ENCODE data around the gene EDC4. TPM values are rescaled to one million over a fixed set of nuclear protein-coding genes. Genes with fewer than 3 reads are reported as not detected.

The EDC4 gene
- total and polyA plus RNA-seq, 9 of the 15 experiments (the other 6 are each of a cell fraction or from before 2014, with no cell fraction given), result 1.1 to 131 (median 74.0) TPM

GRCh38 chr16:67884684-67885083 is 11.8 kb downstream of the EDC4 start, which contains the start of gene NRN1L (continued):
- TF ChIP-seq SAFB2 (IDR thresholded peaks at IDR 0.05; ENCODE audit: borderline replicate concordance, low read depth, low read length, severe bottlenecking) (no peak), TAF15 (IDR thresholded peaks at IDR 0.05; ENCODE audit: low read depth, low read length) (no peak), ZNF766 (CRISPR knock-in tag; conservative IDR thresholded peaks at IDR 0.05) (no peak), DDX20 (tag; IDR thresholded peaks at IDR 0.05; ENCODE audit: low read depth) (no peak), ATF1 (CRISPR knock-in tag; IDR thresholded peaks at IDR 0.05) (no peak), ATF1 (tag; IDR thresholded peaks at IDR 0.05) (no peak), RBFOX2 (IDR thresholded peaks at IDR 0.05; ENCODE audit: low read depth, low read length) (peak; percentile 51; the same call in 1 of the 2 replicates), CGGBP1 (CRISPR knock-in tag; IDR thresholded peaks at IDR 0.05) (no peak), EP400 (IDR thresholded peaks at IDR 0.05) (no peak), ZBTB5 (IDR thresholded peaks at IDR 0.05) (no peak), ZNF395 (CRISPR knock-in tag; IDR thresholded peaks at IDR 0.05) (no peak), SUPT5H (IDR thresholded peaks at IDR 0.05) (peak; percentile 68), ZNF253 (CRISPR knock-in tag; conservative IDR thresholded peaks at IDR 0.05) (no peak), ZNF232 (CRISPR knock-in tag; IDR thresholded peaks at IDR 0.05) (no peak), ILF3 (IDR thresholded peaks at IDR 0.05; ENCODE audit: borderline replicate concordance) (no peak), GABPB1 (CRISPR knock-in tag; IDR thresholded peaks at IDR 0.05) (no peak), DMBX1 (CRISPR knock-in tag; IDR thresholded peaks at IDR 0.05; ENCODE audit: borderline replicate concordance) (no peak), RBM22 (IDR thresholded peaks at IDR 0.05; ENCODE audit: low read depth, low read length, poor library complexity, severe bottlenecking) (peak; percentile 24), DLX4 (CRISPR knock-in tag; IDR thresholded peaks at IDR 0.05) (no peak), HNRNPL (IDR thresholded peaks at IDR 0.05; ENCODE audit: low read depth, low read length) (0 out of 2 replicates have a peak, but pooled peaks have one; percentile 19), SP1 (CRISPR knock-in tag; IDR thresholded peaks at IDR 0.05) (peak; percentile 62; the same call in 1 of the 2 replicates), NR1H2 (CRISPR knock-in tag; IDR thresholded peaks at IDR 0.05) (no peak), ZNF696 (CRISPR knock-in tag; conservative IDR thresholded peaks at IDR 0.05) (no peak), MAFF (IDR thresholded peaks at IDR 0.05; ENCODE audit: low read length) (no peak), U2AF1 (optimal IDR thresholded peaks at IDR 0.05; ENCODE audit: low read depth, low read length) (no peak), NFIC (IDR thresholded peaks at IDR 0.05) (peak; percentile 69), TRIM24 (IDR thresholded peaks at IDR 0.05) (no peak), USF1 (CRISPR knock-in tag; IDR thresholded peaks at IDR 0.05) (no peak)
